K562 (cell line): ENCODE measurements around the gene MTHFS. TPM values are rescaled to one million over a fixed set of nuclear protein-coding genes. Genes with fewer than 3 reads are reported as not detected.

Experiments
- polyA plus RNA-seq, 8 experiments: library from polyadenylated mRNA; depleted of rRNA in 4 of 8; stranded (reverse) in 5 of 8; unstranded in 3 of 8; fragments of >200 nt; fragmentation: Nextera tagmentation in 2 of 8; fragmentation: Illumina TruSeq in 1 of 8; extraction: Ambion mirVana in 2 of 8; extraction: Trizol in 1 of 8; gene quantifications; 2 replicates each; pipeline versions ENCODE4 v1.2.1 to v1.2.3, GENCODE V29; 2011 to 2014; ENCODE audit warnings: inconsistent platforms in 1 of 8, missing spikeins in 1 of 8
- small RNA-seq: library from RNA; depleted of rRNA; stranded (forward); fragments of <200 nt; gene quantifications from one replicate; pipeline ENCODE3, GENCODE V24; 2014
- total RNA-seq, 7 experiments: library from RNA; depleted of rRNA in 6 of 7; stranded (reverse); fragments of >200 nt in 6 of 7; fragmentation: Illumina TruSeq in 2 of 7; extraction: Trizol in 2 of 7; gene quantifications; 2 replicates each; pipeline versions ENCODE4 v1.2.1 to v1.2.3, GENCODE V29; 2011 to 2021; ENCODE audit warnings: low replicate concordance in 1 of 7

Gene MTHFS
- total and polyA plus RNA-seq, 9 of the 15 experiments (the other 6 are each of a cell fraction or from before 2014, with no cell fraction given) = 17.8 to 79.3 (median 41.7) TPM

Small RNA genes lying within 50 kb of the gene (small RNA-seq; reads per million reads assigned to genes)
- not detected for gene RNU6-667P

Other genes with a start within 250 kb of the MTHFS start
- 0.27 TPM in 1 of 2 replicates, not detected in the other for gene BCL2A1, start 74.2 kb upstream of the MTHFS start, total RNA-seq (2014; rRNA removed)
- gene BCL2A1, start 74.2 kb upstream of the MTHFS start, total RNA-seq (2014; rRNA removed; fragmentation: Illumina TruSeq; extraction: Trizol) = not detected in 2 replicates
- 0.26 and 1.2 TPM in 2 replicates for gene BCL2A1, start 74.2 kb upstream of the MTHFS start, total RNA-seq (2015; rRNA removed; fragmentation: Illumina TruSeq; extraction: Trizol)
- gene BCL2A1, start 74.2 kb upstream of the MTHFS start, total RNA-seq (2021) = 0.54 TPM in 1 of 2 replicates, not detected in the other
- gene BCL2A1, start 74.2 kb upstream of the MTHFS start, polyA plus RNA-seq (2011; rRNA removed) = 0.09 TPM in 1 of 2 replicates, not detected in the other
- 0.26 TPM in 1 of 2 replicates, not detected in the other for gene BCL2A1, start 74.2 kb upstream of the MTHFS start, polyA plus RNA-seq (2014; fragmentation: Illumina TruSeq; extraction: Trizol)
- gene BCL2A1, start 74.2 kb upstream of the MTHFS start, polyA plus RNA-seq (2014; fragmentation: Nextera tagmentation; extraction: Ambion mirVana) = under 1 TPM; 0.15 to 0.25 TPM
- 0.11 and 0.66 TPM in 2 replicates for gene BCL2A1, start 74.2 kb upstream of the MTHFS start, polyA plus RNA-seq (2014; rRNA removed)
- gene ZFAND6, start 162.7 kb upstream of the MTHFS start, total RNA-seq (2014; rRNA removed) = 99.5 and 142 TPM in 2 replicates
- 88.7 and 105 TPM in 2 replicates for gene ZFAND6, start 162.7 kb upstream of the MTHFS start, total RNA-seq (2014; rRNA removed; fragmentation: Illumina TruSeq; extraction: Trizol)
- 90.3 TPM in 2 replicates for gene ZFAND6, start 162.7 kb upstream of the MTHFS start, total RNA-seq (2015; rRNA removed; fragmentation: Illumina TruSeq; extraction: Trizol)
- 53.9 and 58.7 TPM in 2 replicates for gene ZFAND6, start 162.7 kb upstream of the MTHFS start, total RNA-seq (2021)
- 206 and 207 TPM in 2 replicates for gene ZFAND6, start 162.7 kb upstream of the MTHFS start, polyA plus RNA-seq (2011; rRNA removed)
- 86.1 and 92.2 TPM in 2 replicates for gene ZFAND6, start 162.7 kb upstream of the MTHFS start, polyA plus RNA-seq (2014; fragmentation: Illumina TruSeq; extraction: Trizol)
- 10 to 100 TPM; 82.1 to 93.8 TPM for gene ZFAND6, start 162.7 kb upstream of the MTHFS start, polyA plus RNA-seq (2014; fragmentation: Nextera tagmentation; extraction: Ambion mirVana)
- 88.9 and 113 TPM in 2 replicates for gene ZFAND6, start 162.7 kb upstream of the MTHFS start, polyA plus RNA-seq (2014; rRNA removed)